H9 (cell line): ENCODE results near the gene TTC39C. TPM values are rescaled to one million over a fixed set of nuclear protein-coding genes. Genes with fewer than 3 reads are reported as not detected.

Experiments used
- DNase-seq: peaks from one replicate; pipeline ENCODE4 v3.0.0-alpha.2; 2017
- H2AFZ ChIP-seq: one replicate; pipeline ENCODE4 v1.6.1; 2013; ENCODE audit warnings: mild to moderate bottlenecking, low read length, control low read depth, moderate library complexity
- H2AK5ac ChIP-seq: 2 replicates; pipeline ENCODE4 v1.6.1; 2013; ENCODE audit warnings: low read length, control low read depth, mixed read lengths; ENCODE audit not compliant: insufficient read length
- H2BK120ac ChIP-seq: one replicate; pipeline ENCODE4 v1.6.1; 2013; ENCODE audit warnings: low read depth, mild to moderate bottlenecking, low read length, control low read depth, inconsistent platforms; ENCODE audit not compliant: poor library complexity, severe bottlenecking
- H2BK12ac ChIP-seq: 2 replicates; pipeline ENCODE4 v1.6.1; 2013; ENCODE audit warnings: low read length, control low read depth, mixed read lengths, low read depth; ENCODE audit not compliant: insufficient read length
- H2BK15ac ChIP-seq: 2 replicates; pipeline ENCODE4 v1.6.1; 2013; ENCODE audit warnings: low read depth, low read length, control low read depth
- H2BK20ac ChIP-seq: one replicate; pipeline ENCODE4 v1.6.1; 2013; ENCODE audit warnings: low read depth, mild to moderate bottlenecking, low read length, control low read depth, inconsistent platforms; ENCODE audit not compliant: poor library complexity, severe bottlenecking
- H2BK5ac ChIP-seq: 2 replicates; pipeline ENCODE4 v1.6.1; 2013; ENCODE audit warnings: low read length, control low read depth, mixed read lengths; ENCODE audit not compliant: insufficient read length
- H3K14ac ChIP-seq: 2 replicates; pipeline ENCODE4 v1.6.1; 2013; ENCODE audit warnings: low read length, control low read depth; ENCODE audit not compliant: insufficient read depth
- H3K18ac ChIP-seq: 2 replicates; pipeline ENCODE4 v1.6.1; 2013; ENCODE audit warnings: low read depth, mild to moderate bottlenecking, mixed read lengths, low read length, control low read depth; ENCODE audit not compliant: insufficient read length
- H3K23ac ChIP-seq: 2 replicates; pipeline ENCODE4 v1.6.1; 2013; ENCODE audit warnings: low read length, control low read depth, mixed read lengths, low read depth; ENCODE audit not compliant: insufficient read length
- H3K23me2 ChIP-seq: 2 replicates; pipeline ENCODE4 v1.6.1; 2013; ENCODE audit warnings: low read depth, mild to moderate bottlenecking, mixed read lengths, low read length, control low read depth; ENCODE audit not compliant: insufficient read length, poor library complexity, severe bottlenecking
- H3K27ac ChIP-seq: 2 replicates; pipeline ENCODE4 v1.5.1; 2013; ENCODE audit warnings: low read length, control low read depth, mixed read lengths, low read depth; ENCODE audit not compliant: insufficient read length
- H3K27me3 ChIP-seq: 2 replicates; pipeline ENCODE4 v1.6.1; 2013; ENCODE audit warnings: low read length, control low read depth, inconsistent platforms; ENCODE audit not compliant: insufficient read depth
- H3K4ac ChIP-seq: 2 replicates; pipeline ENCODE4 v1.6.1; 2013; ENCODE audit warnings: low read depth, mild to moderate bottlenecking, control low read depth, inconsistent platforms, low read length, moderate library complexity
- H3K4me1 ChIP-seq: 2 replicates; pipeline ENCODE4 v1.6.1; 2013; ENCODE audit warnings: low read length, control low read depth, inconsistent platforms; ENCODE audit not compliant: insufficient read depth
- H3K4me2 ChIP-seq: 2 replicates; pipeline ENCODE4 v1.6.1; 2013; ENCODE audit warnings: low read length, control low read depth, mixed read lengths; ENCODE audit not compliant: insufficient read length, insufficient read depth
- H3K56ac ChIP-seq: 2 replicates; pipeline ENCODE4 v1.6.1; 2013; ENCODE audit warnings: low read depth, mild to moderate bottlenecking, mixed read lengths, low read length, control low read depth; ENCODE audit not compliant: insufficient read length
- H3K79me1 ChIP-seq: 2 replicates; pipeline ENCODE4 v1.6.1; 2013; ENCODE audit warnings: low read depth, mild to moderate bottlenecking, moderate library complexity, low read length, control low read depth, inconsistent platforms; ENCODE audit not compliant: insufficient read depth, poor library complexity, severe bottlenecking
- H3K79me2 ChIP-seq: 2 replicates; pipeline ENCODE4 v1.6.1; 2013; ENCODE audit warnings: low read length, control low read depth, inconsistent platforms; ENCODE audit not compliant: insufficient read depth
- H3K9ac ChIP-seq: 2 replicates; pipeline ENCODE4 v1.6.1; 2013; ENCODE audit warnings: low read length, control low read depth, mixed read lengths; ENCODE audit not compliant: insufficient read length; ENCODE audit errors: extremely low read depth
- H3K9me3 ChIP-seq: one replicate; pipeline ENCODE4 v1.6.1; 2013; ENCODE audit warnings: low read depth, low read length, inconsistent platforms; ENCODE audit not compliant: control insufficient read depth
- H3T11ph ChIP-seq: one replicate; pipeline ENCODE4 v1.6.1; 2013; ENCODE audit warnings: mild to moderate bottlenecking, low read length, control low read depth, inconsistent platforms
- H4K20me1 ChIP-seq: one replicate; pipeline ENCODE4 v1.6.1; 2013; ENCODE audit not compliant: control insufficient read depth, insufficient read length, insufficient read depth
- H4K5ac ChIP-seq: 2 replicates; pipeline ENCODE4 v1.6.1; 2013; ENCODE audit warnings: low read depth, mild to moderate bottlenecking, mixed read lengths, low read length, control low read depth; ENCODE audit not compliant: insufficient read length
- H4K8ac ChIP-seq: replicated peaks from 2 replicates; pipeline ENCODE4 v1.6.1; 2013; ENCODE audit warnings: low read length, control low read depth, mixed read lengths, low read depth; ENCODE audit not compliant: insufficient read length
- H4K91ac ChIP-seq: 2 replicates; pipeline ENCODE4 v1.6.1; 2013; ENCODE audit warnings: low read depth, mild to moderate bottlenecking, moderate library complexity, mixed read lengths, low read length, control low read depth; ENCODE audit not compliant: insufficient read length
- H3K27ac Mint-ChIP-seq, 3 experiments: 2 replicates in 2 of 3; 3 replicates in 1 of 3; pipeline ENCODE4 v1.8.0; 2020 to 2021; ENCODE audit warnings: mixed read lengths in 3 of 3, mild to moderate bottlenecking in 1 of 3, moderate library complexity in 1 of 3
- H3K27me3 Mint-ChIP-seq: 2 replicates; pipeline ENCODE4 v1.8.0; 2021; ENCODE audit warnings: low read depth, mild to moderate bottlenecking, moderate library complexity, mixed read lengths
- H3K36me3 Mint-ChIP-seq, 3 experiments: 2 replicates in 2 of 3; 3 replicates in 1 of 3; pipeline ENCODE4 v1.8.0; 2020 to 2021; ENCODE audit warnings: low read depth in 3 of 3, mixed read lengths in 3 of 3; ENCODE audit not compliant: insufficient read depth in 1 of 3
- H3K4me1 Mint-ChIP-seq, 2 experiments: 2 replicates each; pipeline ENCODE4 v1.8.0; 2020; ENCODE audit warnings: mixed read lengths in 2 of 2
- H3K4me3 Mint-ChIP-seq, 2 experiments: 2 replicates in 1 of 2; 3 replicates in 1 of 2; pipeline ENCODE4 v1.8.0; 2020 to 2021; ENCODE audit warnings: mild to moderate bottlenecking in 2 of 2, mixed read lengths in 2 of 2, moderate library complexity in 1 of 2
- H3K9me3 Mint-ChIP-seq, 2 experiments: 2 replicates in 1 of 2; 3 replicates in 1 of 2; pipeline ENCODE4 v1.8.0; 2020; ENCODE audit warnings: mild to moderate bottlenecking in 2 of 2, mixed read lengths in 2 of 2, moderate library complexity in 1 of 2
- WGBS: extraction: QIAGEN DNeasy Blood & Tissue Kit; methylation state at CpG from one replicate; pipeline ENCODE4 v1.1.7; 2013; ENCODE audit warnings: missing lambda C conversion rate, low lambda C conversion rate, mixed read lengths; ENCODE audit not compliant: insufficient read length; ENCODE audit errors: extremely low coverage; 5-methylcytosine and 5-hydroxymethylcytosine counted together
- total RNA-seq: library from RNA; stranded (reverse); gene quantifications from 2 replicates; pipeline ENCODE4 v1.2.1, GENCODE V29; 2021
- TF ChIP-seq, protein P1 (sequence below): fragments of 200-600 bp; sonication (generic); conservative IDR thresholded peaks from 3 replicates; pipeline ENCODE4 v1.8.0; 2021; ENCODE audit warnings: antibody characterized with exemption, mild to moderate bottlenecking

TTC39C gene
- total RNA-seq, 1 experiment from 2014 or later: 18.0 TPM

DNA sequence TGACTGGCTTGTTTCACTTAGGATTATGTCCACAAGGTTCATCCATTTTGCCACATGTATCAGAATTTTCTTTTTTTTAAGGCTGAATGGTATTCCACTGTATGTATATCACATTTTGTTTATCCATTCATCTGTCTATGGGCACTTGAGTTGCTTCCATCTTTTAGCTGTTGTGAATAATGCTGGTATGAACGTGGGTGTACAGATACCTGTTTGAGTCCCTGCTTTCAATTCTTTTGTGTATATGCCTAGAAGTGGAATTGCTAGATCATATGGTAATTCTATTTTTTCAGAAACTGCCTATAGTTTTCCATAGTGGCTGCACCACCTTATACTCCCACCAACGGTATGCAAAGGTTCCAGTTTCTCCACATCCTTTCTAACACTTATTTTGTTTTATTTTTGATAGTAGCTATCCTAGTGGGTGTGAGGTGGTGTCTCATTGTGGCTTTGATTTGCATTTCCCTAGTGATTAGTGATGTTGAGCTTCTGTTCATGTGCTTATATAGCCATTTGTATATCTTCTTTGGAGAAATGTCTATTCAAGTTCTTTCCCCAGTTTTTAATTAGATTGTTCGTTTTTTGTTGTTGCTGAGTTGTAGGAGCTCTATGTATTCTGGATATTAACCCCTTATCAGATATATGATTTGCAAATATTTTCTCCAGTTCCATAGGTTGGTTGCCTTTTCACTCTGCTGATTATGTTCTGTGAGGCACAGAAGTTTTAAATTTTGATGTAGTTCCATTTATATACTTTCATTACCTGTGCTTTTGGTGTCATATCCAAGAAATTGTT, 40.7 kb downstream of the TTC39C start:
- Histone ChIP-seq H3K79me2 (peaks cover 11% of the 10 kb centered on the region; the same call in 1 of the 2 replicates), H3K14ac (no peak overlapping the region), H3T11ph (no peak overlapping the region), H2AK5ac (no peak overlapping the region), H2BK15ac (no peak overlapping the region), H4K5ac (no peak overlapping the region), H2BK5ac (no peak overlapping the region), H2BK20ac (no peak overlapping the region), H3K4ac (no peak overlapping the region), H2BK120ac (no peak overlapping the region), H2BK12ac (no peak overlapping the region), H3K18ac (no peak overlapping the region), H3K9ac (no peak overlapping the region), H3K4me2 (no peak overlapping the region), H3K27ac (no peak overlapping the region), H3K27me3 (no peaks in the 10 kb centered on the region), H2AFZ (no peak overlapping the region), H4K91ac (no peak overlapping the region), H4K8ac (no peak overlapping the region), H3K4me1 (peaks cover 3% of the 10 kb centered on the region; the same call in 1 of the 2 replicates), H3K56ac (no peak overlapping the region), H3K9me3 (no peaks in the 10 kb centered on the region), H3K79me1 (peaks cover 3% of the 10 kb centered on the region), H3K23ac (no peak overlapping the region), H4K20me1 (no peaks in the 10 kb centered on the region), H3K23me2 (no peaks in the 10 kb centered on the region)
- TF ChIP-seq, protein P1, sequence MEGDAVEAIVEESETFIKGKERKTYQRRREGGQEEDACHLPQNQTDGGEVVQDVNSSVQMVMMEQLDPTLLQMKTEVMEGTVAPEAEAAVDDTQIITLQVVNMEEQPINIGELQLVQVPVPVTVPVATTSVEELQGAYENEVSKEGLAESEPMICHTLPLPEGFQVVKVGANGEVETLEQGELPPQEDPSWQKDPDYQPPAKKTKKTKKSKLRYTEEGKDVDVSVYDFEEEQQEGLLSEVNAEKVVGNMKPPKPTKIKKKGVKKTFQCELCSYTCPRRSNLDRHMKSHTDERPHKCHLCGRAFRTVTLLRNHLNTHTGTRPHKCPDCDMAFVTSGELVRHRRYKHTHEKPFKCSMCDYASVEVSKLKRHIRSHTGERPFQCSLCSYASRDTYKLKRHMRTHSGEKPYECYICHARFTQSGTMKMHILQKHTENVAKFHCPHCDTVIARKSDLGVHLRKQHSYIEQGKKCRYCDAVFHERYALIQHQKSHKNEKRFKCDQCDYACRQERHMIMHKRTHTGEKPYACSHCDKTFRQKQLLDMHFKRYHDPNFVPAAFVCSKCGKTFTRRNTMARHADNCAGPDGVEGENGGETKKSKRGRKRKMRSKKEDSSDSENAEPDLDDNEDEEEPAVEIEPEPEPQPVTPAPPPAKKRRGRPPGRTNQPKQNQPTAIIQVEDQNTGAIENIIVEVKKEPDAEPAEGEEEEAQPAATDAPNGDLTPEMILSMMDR: no peak
- H3K27me3 Mint-ChIP-seq: no peaks in the 10 kb centered on the region
- H3K27ac Mint-ChIP-seq: no peak overlapping the region
- no peak overlapping the region for H3K4me3 Mint-ChIP-seq
- H3K9me3 Mint-ChIP-seq: peaks cover 0 to 3% of the 10 kb centered on the region in 2 experiments; a peak in 1 of 5 replicates
- H3K4me1 Mint-ChIP-seq: peaks cover 13 to 22% of the 10 kb centered on the region in 2 experiments
- peaks cover 0 to 4% (median 0%) of the 10 kb centered on the region in 3 experiments; a peak in 3 of 7 replicates for H3K36me3 Mint-ChIP-seq
- no peak for DNase-seq
- WGBS: no CpG with 5 or more reads among the region's 3 CpGs
